Measurements from ENCODE around the gene ZNF76. TPM values are rescaled to one million over a fixed set of nuclear protein-coding genes. Genes with fewer than 3 reads are reported as not detected.
"Not testable (repeated sequence)": the region's sequence is repeated elsewhere in the genome, so short reads cannot be mapped to it uniquely, and the experiment has no call there.

Gene ZNF76
- total and polyA plus RNA-seq, 4 donors: 27.6 to 38.7 (median 33.5) TPM

DNA sequence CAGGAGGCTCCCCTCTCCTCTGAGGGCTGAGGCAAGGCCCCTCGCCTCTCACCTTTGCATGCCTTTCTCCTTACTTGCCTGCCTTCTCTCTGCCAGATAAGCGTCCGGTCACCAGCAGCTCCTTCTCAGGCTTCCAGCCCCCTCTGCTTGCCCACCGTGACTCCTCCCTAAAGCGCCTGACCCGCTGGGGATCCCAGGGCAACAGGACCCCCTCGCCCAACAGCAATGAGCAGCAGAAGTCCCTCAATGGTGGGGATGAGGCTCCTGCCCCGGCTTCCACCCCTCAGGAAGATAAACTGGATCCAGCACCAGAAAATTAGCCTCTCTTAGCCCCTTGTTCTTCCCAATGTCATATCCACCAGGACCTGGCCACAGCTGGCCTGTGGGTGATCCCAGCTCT is 61.6 kb downstream of the ZNF76 start:
- no peak for ATAC-seq (ENCODE audit: insufficient read depth, low FRiP score)
- peaks cover 0 to 8% (median 0%) of the 10 kb centered on the region in 4 donors for H3K36me3 ChIP-seq (ENCODE audit: control insufficient read depth in 4 of 4, insufficient read depth in 4 of 4, low read length in 4 of 4)
- DNase-seq: no peak
- H3K27me3 ChIP-seq (ENCODE audit: control insufficient read depth in 3 of 3, insufficient read depth in 3 of 3, low read length in 2 of 3): peaks cover 0 to 4% (median 3%) of the 10 kb centered on the region in 3 donors
- 94 to 100% methylated on average over 8 of the region's 8 CpGs for WGBS, 2 donors
- peaks cover 0 to 5% (median 0%) of the 10 kb centered on the region in 5 donors for H3K4me1 ChIP-seq (ENCODE audit: control insufficient read depth in 5 of 5, insufficient read depth in 5 of 5, low read length in 5 of 5)
- no peak for TF ChIP-seq CTCF (IDR thresholded peaks at IDR 0.05; ENCODE audit: control extremely low read depth, extremely low read depth)
- H3K27ac ChIP-seq (ENCODE audit: low read depth in 1 of 2, low read length in 1 of 2): no peak overlapping the region
- no peak overlapping the region for H3K9ac ChIP-seq (ENCODE audit: insufficient read depth in 1 of 2, low read length in 2 of 2)
- H3K9me3 ChIP-seq (ENCODE audit: control insufficient read depth in 4 of 4, insufficient read depth in 3 of 4, low read length in 3 of 4): no peaks in the 10 kb centered on the region
- no peak overlapping the region for H3K4me3 ChIP-seq

DNA sequence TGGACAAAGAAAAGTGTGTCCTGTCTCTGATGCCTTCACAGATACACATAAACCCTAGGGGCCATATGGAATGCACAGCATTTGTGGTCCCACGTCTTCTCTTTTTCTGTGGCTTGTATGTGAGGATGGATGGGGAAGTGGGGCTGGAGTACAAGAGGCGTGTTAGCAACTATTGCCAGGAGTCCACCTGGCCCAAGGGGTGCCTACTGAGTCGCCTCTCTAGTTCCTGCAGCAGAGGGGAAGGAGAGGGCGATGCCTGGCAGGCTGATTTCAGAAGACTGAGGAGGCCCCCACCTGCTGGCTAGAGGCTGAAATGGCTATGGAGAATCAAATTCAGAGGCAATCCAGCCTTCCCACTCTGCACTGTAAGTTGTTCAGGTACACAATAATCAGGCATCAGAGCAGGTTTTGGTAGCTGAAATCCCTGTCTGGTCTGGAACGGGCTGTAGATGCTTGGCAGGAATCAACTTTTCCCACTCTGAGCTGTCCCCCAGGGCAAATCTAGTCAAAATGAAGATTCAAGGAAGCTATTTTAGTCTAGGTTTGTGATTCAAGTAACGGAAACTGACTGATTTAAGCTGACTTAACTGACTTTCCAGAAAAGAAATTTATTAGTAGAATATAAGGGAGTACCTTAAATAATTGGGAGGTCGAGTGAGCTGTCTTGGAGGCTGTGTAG is 68.0 kb downstream of the ZNF76 start:
- ATAC-seq (ENCODE audit: insufficient read depth, low FRiP score) (no peak), DNase-seq (peak; percentile 42 to 59 (median 48))
- WGBS, 2 donors: 41 to 46% methylated on average over 7 of the region's 7 CpGs
- Histone ChIP-seq H3K27me3 (ENCODE audit: control insufficient read depth in 3 of 3, insufficient read depth in 3 of 3, low read length in 2 of 3) (no peaks in the 10 kb centered on the region), H3K9ac (ENCODE audit: insufficient read depth in 1 of 2, low read length in 2 of 2) (no peak overlapping the region), H3K9me3 (ENCODE audit: control insufficient read depth in 4 of 4, insufficient read depth in 3 of 4, low read length in 3 of 4) (no peaks in the 10 kb centered on the region), H3K27ac (ENCODE audit: low read depth in 1 of 2, low read length in 1 of 2) (no peak overlapping the region), H3K4me1 (ENCODE audit: control insufficient read depth in 5 of 5, insufficient read depth in 5 of 5, low read length in 5 of 5) (peaks cover 0 to 2% (median 0%) of the 10 kb centered on the region in 5 donors), H3K36me3 (ENCODE audit: control insufficient read depth in 4 of 4, insufficient read depth in 4 of 4, low read length in 4 of 4) (no peaks in the 10 kb centered on the region), H3K4me3 (no peak overlapping the region)
- TF ChIP-seq CTCF (IDR thresholded peaks at IDR 0.05; ENCODE audit: control extremely low read depth, extremely low read depth): peak; percentile 43

DNA sequence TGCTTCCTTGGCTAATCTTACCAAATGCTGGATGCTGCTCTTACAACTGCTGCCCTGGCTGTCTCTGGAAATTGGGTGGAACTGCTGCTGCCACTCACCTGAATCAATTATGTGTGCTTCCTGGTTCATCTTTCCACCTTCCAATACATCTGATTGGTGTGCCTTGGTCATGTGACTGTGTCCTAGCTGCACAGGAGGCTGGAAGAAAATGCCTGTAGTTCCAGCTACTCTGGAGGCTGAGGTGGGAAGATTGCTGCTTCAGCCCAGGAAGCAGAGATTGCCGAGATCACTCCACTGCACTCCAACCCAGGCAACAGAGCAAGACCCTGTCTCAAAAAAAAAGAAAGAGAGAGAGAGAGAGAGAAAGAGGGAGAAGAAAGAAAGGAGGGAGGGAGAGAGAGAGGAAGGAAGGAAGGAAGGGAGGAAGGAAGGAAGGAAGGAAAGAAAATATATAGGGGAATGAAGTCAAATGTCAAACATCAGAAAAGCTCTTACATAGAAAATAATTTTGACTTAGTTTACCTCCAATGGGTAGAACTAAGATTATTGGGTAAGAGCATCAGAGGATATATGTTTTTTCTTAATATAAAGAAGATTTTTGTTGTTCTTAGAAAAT is 68.7 kb downstream of the ZNF76 start:
- TF ChIP-seq CTCF (IDR thresholded peaks at IDR 0.05; ENCODE audit: control extremely low read depth, extremely low read depth): no peak
- H3K4me1 ChIP-seq (ENCODE audit: control insufficient read depth in 5 of 5, insufficient read depth in 5 of 5, low read length in 5 of 5): peaks cover 0 to 2% (median 0%) of the 10 kb centered on the region in 5 donors
- 91 to 97% methylated on average over 1 of the region's 1 CpG for WGBS, 2 donors
- no peaks in the 10 kb centered on the region for H3K27me3 ChIP-seq (ENCODE audit: control insufficient read depth in 3 of 3, insufficient read depth in 3 of 3, low read length in 2 of 3)
- H3K9me3 ChIP-seq (ENCODE audit: control insufficient read depth in 4 of 4, insufficient read depth in 3 of 4, low read length in 3 of 4): no peaks in the 10 kb centered on the region
- ATAC-seq (ENCODE audit: insufficient read depth, low FRiP score): no peak
- DNase-seq: no peak
- H3K27ac ChIP-seq (ENCODE audit: low read depth in 1 of 2, low read length in 1 of 2): no peak overlapping the region
- no peak overlapping the region for H3K9ac ChIP-seq (ENCODE audit: insufficient read depth in 1 of 2, low read length in 2 of 2)
- H3K36me3 ChIP-seq (ENCODE audit: control insufficient read depth in 4 of 4, insufficient read depth in 4 of 4, low read length in 4 of 4): no peaks in the 10 kb centered on the region
- no peak overlapping the region for H3K4me3 ChIP-seq

DNA sequence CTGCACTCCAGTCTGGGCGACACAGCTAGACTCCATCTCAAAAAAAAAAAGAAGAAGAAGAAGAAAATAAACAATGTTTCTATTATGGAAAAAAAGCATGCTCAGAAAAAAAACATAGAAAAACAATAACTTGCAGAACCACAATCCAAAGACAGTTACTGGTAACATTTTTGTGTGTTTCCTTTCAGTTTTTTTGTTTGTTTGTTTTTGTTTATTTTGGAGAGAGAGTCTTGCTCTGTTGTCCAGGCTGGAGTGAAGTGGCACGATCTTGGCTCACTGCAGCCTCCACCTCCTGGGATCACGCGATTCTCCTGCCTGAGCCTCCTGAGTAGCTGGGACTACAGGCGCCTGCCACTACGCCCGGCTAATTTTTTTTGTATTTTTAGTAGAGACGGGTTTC is 69.4 kb downstream of the ZNF76 start:
- not testable (repeated sequence) for DNase-seq; H3K9me3 ChIP-seq (ENCODE audit: control insufficient read depth in 4 of 4, insufficient read depth in 3 of 4, low read length in 3 of 4); H3K27me3 ChIP-seq (ENCODE audit: control insufficient read depth in 3 of 3, insufficient read depth in 3 of 3, low read length in 2 of 3); H3K9ac ChIP-seq (ENCODE audit: insufficient read depth in 1 of 2, low read length in 2 of 2); ATAC-seq (ENCODE audit: insufficient read depth, low FRiP score); H3K4me3 ChIP-seq; H3K27ac ChIP-seq (ENCODE audit: low read depth in 1 of 2, low read length in 1 of 2); H3K4me1 ChIP-seq (ENCODE audit: control insufficient read depth in 5 of 5, insufficient read depth in 5 of 5, low read length in 5 of 5); H3K36me3 ChIP-seq (ENCODE audit: control insufficient read depth in 4 of 4, insufficient read depth in 4 of 4, low read length in 4 of 4)
- 94 to 99% methylated on average over 8 of the region's 8 CpGs for WGBS, 2 donors

Measured in lung (tissue), 12 donors.